AG04450 (cell line): Measurements from ENCODE around the gene EFCAB13. TPM values are rescaled to one million over a fixed set of nuclear protein-coding genes. Genes with fewer than 3 reads are reported as not detected.

ENCODE experiments used
- CTCF ChIA-PET: fragments of 300-600, 350-600 bp; formaldehyde crosslinking; extraction: SDS; loops from one replicate; lab custom pipeline; 2022; ENCODE audit warnings: antibody characterized with exemption, inconsistent platforms; lab: Charles Lee
- POLR2A ChIA-PET: fragments of 350-600 bp; formaldehyde crosslinking; extraction: SDS; loops from one replicate; lab custom pipeline; 2021; ENCODE audit warnings: antibody characterized with exemption, inconsistent platforms; lab: Yijun Ruan, JAX
- DNase-seq: peaks from one replicate; pipeline ENCODE4 v3.0.0-alpha.2; 2011; ENCODE audit warnings: low read depth, low spot score
- H3K27ac ChIP-seq: one replicate; pipeline ENCODE4 v1.5.1; 2012; ENCODE audit warnings: low read depth, low read length, control low read depth
- H3K27me3 ChIP-seq: one replicate; pipeline ENCODE4 v1.6.0; 2012; ENCODE audit warnings: low read length; ENCODE audit not compliant: control insufficient read depth, insufficient read depth
- H3K4me3 ChIP-seq: 2 replicates; pipeline ENCODE4 v1.5.1; 2011; ENCODE audit warnings: mild to moderate bottlenecking, low read depth, low read length, control low read depth
- H3K9me3 ChIP-seq: 2 replicates; pipeline ENCODE4 v1.5.1; 2012; ENCODE audit warnings: low read length; ENCODE audit not compliant: control insufficient read depth, insufficient read depth
- polyA plus RNA-seq: library from polyadenylated mRNA; depleted of rRNA; stranded (reverse); fragments of >200 nt; gene quantifications from 2 replicates; pipeline ENCODE4 v1.2.3, GENCODE V29; 2011
- TF ChIP-seq, protein P1 (sequence below): IDR thresholded peaks from 2 replicates; pipeline ENCODE4 v1.5.1; 2011; ENCODE audit warnings: low read depth, low read length, control low read depth, inconsistent platforms

Gene EFCAB13
- polyA plus RNA-seq, 1 experiment: 1.6 TPM

DNA sequence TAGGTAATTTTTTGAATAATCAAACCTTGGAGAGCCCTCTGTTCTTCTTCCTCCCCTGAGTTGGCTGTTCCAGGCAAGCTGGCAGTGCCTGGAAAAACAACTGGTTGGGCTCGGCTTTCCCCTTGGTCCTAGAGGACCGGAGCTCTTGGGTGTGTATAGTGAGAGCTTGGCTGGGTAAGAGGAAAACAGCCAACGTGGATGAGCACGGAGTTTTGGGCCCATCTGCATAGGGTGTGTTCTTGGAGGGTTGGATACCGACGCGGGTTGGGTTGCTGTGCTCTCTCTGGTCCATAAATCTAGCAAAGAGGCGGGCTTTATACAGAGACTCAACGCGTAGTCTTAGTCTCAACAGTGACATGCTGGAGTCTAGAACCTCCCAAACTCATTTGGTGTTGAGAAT is 46.9 kb upstream of the EFCAB13 start:
- Histone ChIP-seq H3K27me3 (no peaks in the 10 kb centered on the region), H3K27ac (peak overlapping the region; percentile 89), H3K4me3 (no peak overlapping the region), H3K9me3 (no peaks in the 10 kb centered on the region)
- TF ChIP-seq, protein P1, sequence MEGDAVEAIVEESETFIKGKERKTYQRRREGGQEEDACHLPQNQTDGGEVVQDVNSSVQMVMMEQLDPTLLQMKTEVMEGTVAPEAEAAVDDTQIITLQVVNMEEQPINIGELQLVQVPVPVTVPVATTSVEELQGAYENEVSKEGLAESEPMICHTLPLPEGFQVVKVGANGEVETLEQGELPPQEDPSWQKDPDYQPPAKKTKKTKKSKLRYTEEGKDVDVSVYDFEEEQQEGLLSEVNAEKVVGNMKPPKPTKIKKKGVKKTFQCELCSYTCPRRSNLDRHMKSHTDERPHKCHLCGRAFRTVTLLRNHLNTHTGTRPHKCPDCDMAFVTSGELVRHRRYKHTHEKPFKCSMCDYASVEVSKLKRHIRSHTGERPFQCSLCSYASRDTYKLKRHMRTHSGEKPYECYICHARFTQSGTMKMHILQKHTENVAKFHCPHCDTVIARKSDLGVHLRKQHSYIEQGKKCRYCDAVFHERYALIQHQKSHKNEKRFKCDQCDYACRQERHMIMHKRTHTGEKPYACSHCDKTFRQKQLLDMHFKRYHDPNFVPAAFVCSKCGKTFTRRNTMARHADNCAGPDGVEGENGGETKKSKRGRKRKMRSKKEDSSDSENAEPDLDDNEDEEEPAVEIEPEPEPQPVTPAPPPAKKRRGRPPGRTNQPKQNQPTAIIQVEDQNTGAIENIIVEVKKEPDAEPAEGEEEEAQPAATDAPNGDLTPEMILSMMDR: no peak
- ChIA-PET CTCF (no interaction called here), POLR2A (no interaction called here)
- DNase-seq: no peak

DNA sequence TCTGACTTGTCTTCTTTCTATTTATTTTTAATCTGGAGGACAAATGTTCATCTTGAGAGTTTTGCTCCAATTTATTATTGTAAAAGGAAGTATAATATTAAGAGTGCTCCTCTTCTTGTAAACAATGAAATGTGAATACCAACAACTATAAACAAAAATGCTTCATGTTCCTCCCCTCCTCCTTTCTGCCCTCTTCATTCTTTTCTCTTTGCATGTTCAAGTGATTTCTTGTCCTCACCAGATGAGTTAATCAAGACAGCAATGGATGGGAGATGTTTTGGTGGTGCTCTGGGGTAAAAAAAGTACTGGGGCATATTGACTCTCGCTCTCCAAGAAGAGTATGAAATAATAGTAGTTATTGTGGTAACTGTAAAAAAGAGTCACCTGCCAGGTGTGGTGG is 45.8 kb upstream of the EFCAB13 start:
- Histone ChIP-seq H3K27ac (peak overlapping the region; percentile 95), H3K27me3 (no peaks in the 10 kb centered on the region), H3K9me3 (no peaks in the 10 kb centered on the region), H3K4me3 (no peak overlapping the region)
- ChIA-PET CTCF (no interaction called here), POLR2A (no interaction called here)
- TF ChIP-seq, protein P1: no peak
- no peak for DNase-seq

DNA sequence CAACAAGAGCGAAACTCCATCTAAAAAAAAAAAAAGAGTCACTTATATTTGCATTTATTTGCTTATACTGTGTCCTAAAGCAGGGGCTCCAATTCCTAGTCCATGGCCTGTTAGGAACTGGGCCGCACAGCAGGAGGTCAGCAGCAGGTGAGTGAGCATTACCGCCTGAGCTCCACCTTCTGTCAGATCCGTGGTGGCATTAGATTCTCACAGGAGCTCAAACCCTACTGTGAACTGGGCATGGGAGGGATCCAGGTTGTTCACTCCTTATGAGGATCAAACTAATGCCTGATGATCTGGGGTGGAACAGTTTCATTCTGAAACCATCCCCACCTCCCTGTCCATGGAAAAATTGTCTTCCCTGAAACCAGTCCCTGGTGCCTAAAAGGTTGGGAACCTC is 45.2 kb upstream of the EFCAB13 start:
- TF ChIP-seq, protein P1: no peak
- ChIA-PET CTCF (no interaction called here), POLR2A (interaction anchor here (1.1 to 1.7 kb wide), 3 partner anchors 27 to 48 kb away, joined by 3 to 12 read pairs (median 7); no protein-coding TSS in a partner anchor)
- no peak overlapping the region for H3K4me3 ChIP-seq
- DNase-seq: no peak
- H3K27me3 ChIP-seq: no peaks in the 10 kb centered on the region
- H3K27ac ChIP-seq: peak overlapping the region; percentile 95
- no peaks in the 10 kb centered on the region for H3K9me3 ChIP-seq

DNA sequence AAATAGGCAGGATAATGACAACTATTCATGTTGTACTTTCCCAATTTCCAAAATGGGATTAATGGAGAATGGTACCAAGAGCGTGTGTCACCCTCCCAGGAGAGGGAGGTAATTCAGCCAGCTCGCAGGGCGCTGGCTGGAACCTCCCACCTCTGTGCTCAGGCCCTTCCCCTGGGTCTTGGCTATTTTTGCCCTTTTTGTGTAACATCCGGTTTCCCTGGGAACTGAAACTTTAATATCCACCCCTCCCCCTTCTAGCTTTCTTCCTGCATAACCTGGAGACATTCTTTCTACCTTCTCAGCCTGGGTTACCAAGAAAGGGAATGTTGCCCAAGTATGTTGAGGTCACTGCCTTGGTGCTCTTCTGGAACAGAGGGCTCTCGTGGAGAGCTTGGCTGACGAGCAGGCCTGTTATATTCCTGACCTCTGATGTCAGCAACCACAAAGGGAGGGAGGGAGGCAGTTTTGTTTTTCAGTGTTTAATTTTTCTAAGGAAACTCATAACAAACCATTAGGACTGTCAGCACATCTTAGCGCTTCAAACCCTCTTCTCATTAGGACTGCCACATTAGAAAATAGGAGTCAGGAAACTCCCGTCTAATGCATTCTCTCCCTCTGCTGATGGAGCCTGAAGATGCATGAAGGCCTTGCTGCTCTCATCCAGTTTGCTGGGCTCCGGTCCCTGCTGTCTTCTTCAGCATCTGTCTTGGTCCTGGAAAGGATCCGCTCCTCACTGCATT is 44.5 kb upstream of the EFCAB13 start:
- Histone ChIP-seq H3K4me3 (no peak overlapping the region), H3K27me3 (no peaks in the 10 kb centered on the region), H3K27ac (peak overlapping the region; percentile 95), H3K9me3 (no peaks in the 10 kb centered on the region)
- CTCF ChIA-PET: interaction anchor here (0.7 kb wide), 1 partner anchor 36 kb away, joined by 3 read pairs; no protein-coding TSS in a partner anchor
- POLR2A ChIA-PET: interaction anchor here (0.6 to 1.7 kb wide), 4 partner anchors 25 to 48 kb away, joined by 3 to 12 read pairs (median 5); no protein-coding TSS in a partner anchor
- TF ChIP-seq, protein P1: peak; percentile 37
- peak; percentile 90 for DNase-seq
